Glutamatergic neuron (in vitro differentiated cells): Measurements from ENCODE around the gene CNTNAP2. TPM values are rescaled to one million over a fixed set of nuclear protein-coding genes. Genes with fewer than 3 reads are reported as not detected.
A peak's percentile ranks its signal among the peaks of the same experiment; 100 is the strongest.

Experiments
- DNase-seq: peaks from one replicate; pipeline ENCODE4 v3.0.0; 2022
- H3K27ac Mint-ChIP-seq: one replicate; pipeline ENCODE4 v1.8.0; 2020; ENCODE audit warnings: mild to moderate bottlenecking, mixed read lengths, inconsistent platforms; ENCODE audit not compliant: unreplicated experiment
- H3K27me3 Mint-ChIP-seq: one replicate; pipeline ENCODE4 v1.8.0; 2020; ENCODE audit warnings: mild to moderate bottlenecking, moderate library complexity, mixed read lengths, inconsistent platforms; ENCODE audit not compliant: unreplicated experiment
- H3K36me3 Mint-ChIP-seq: one replicate; pipeline ENCODE4 v1.8.0; 2020; ENCODE audit warnings: mild to moderate bottlenecking, mixed read lengths, inconsistent platforms; ENCODE audit not compliant: unreplicated experiment
- H3K4me1 Mint-ChIP-seq: one replicate; pipeline ENCODE4 v1.8.0; 2020; ENCODE audit warnings: mild to moderate bottlenecking, low read depth, mixed read lengths, inconsistent platforms; ENCODE audit not compliant: unreplicated experiment
- H3K4me3 Mint-ChIP-seq: one replicate; pipeline ENCODE4 v1.8.0; 2020; ENCODE audit warnings: mild to moderate bottlenecking, mixed read lengths, inconsistent platforms; ENCODE audit not compliant: unreplicated experiment
- H3K9me3 Mint-ChIP-seq: one replicate; pipeline ENCODE4 v1.8.0; 2020; ENCODE audit warnings: mild to moderate bottlenecking, moderate library complexity, mixed read lengths, inconsistent platforms; ENCODE audit not compliant: unreplicated experiment
- total RNA-seq: library from RNA; stranded (reverse); fragmentation: NEBNext Ultra II Directional; extraction: Animal tissue kit (Norgen Biotek cat#: 25700); gene quantifications from one replicate; pipeline ENCODE4 v1.2.1, GENCODE V29; 2021; ENCODE audit not compliant: unreplicated experiment
- TF ChIP-seq, protein P1 (sequence below): fragments of 200-600 bp; sonication (generic); IDR thresholded peaks from one replicate; pipeline ENCODE4 v1.5.0; 2021; ENCODE audit not compliant: partially characterized antibody, unreplicated experiment

Gene CNTNAP2
- total RNA-seq, 1 donor from 2014 or later: 25.8 TPM

DNA sequence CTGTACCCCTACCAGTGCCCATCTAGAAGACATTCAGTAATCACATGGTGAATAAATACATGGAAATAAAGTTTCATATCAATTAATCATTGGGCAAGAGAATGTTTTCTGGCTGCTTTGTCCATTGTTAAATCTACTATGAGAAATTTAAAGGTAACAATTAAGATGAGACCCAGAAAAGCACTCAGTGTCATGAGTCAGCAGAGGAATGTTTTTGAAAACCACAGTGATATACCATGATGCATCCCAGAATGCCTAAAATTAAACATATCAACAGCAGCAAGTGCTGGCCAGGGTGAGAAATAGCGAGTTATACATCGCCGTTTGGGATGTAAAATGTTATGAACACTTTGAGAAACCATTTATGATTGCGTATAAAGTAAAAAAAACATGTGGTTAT is 1648.7 kb downstream of the CNTNAP2 start:
- no peaks in the 10 kb centered on the region for H3K4me1 Mint-ChIP-seq
- H3K36me3 Mint-ChIP-seq: no peaks in the 10 kb centered on the region
- no peaks in the 10 kb centered on the region for H3K27me3 Mint-ChIP-seq
- TF ChIP-seq, protein P1, sequence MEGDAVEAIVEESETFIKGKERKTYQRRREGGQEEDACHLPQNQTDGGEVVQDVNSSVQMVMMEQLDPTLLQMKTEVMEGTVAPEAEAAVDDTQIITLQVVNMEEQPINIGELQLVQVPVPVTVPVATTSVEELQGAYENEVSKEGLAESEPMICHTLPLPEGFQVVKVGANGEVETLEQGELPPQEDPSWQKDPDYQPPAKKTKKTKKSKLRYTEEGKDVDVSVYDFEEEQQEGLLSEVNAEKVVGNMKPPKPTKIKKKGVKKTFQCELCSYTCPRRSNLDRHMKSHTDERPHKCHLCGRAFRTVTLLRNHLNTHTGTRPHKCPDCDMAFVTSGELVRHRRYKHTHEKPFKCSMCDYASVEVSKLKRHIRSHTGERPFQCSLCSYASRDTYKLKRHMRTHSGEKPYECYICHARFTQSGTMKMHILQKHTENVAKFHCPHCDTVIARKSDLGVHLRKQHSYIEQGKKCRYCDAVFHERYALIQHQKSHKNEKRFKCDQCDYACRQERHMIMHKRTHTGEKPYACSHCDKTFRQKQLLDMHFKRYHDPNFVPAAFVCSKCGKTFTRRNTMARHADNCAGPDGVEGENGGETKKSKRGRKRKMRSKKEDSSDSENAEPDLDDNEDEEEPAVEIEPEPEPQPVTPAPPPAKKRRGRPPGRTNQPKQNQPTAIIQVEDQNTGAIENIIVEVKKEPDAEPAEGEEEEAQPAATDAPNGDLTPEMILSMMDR: no peak
- no peak for DNase-seq
- no peak overlapping the region for H3K4me3 Mint-ChIP-seq
- H3K9me3 Mint-ChIP-seq: no peaks in the 10 kb centered on the region
- H3K27ac Mint-ChIP-seq: no peak overlapping the region

DNA sequence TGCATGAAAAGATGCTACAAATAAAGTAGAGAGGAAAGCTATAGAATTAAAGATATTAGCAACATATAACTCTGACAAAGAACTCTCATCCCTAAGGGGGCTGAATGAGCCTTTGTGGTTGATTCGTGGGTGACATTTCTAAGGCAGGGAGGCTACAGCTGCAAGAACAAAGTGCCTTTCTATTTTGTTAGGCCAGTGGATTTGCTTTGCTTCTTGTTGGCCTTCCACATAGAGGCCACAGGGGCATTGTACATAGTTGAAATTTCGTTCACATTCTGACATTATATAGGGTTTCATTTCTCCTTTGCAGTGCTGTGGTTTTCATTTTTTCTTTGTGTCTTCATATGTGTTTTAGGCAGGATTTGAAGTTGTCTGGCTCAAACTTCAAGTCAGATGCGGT is 1654.7 kb downstream of the CNTNAP2 start:
- TF ChIP-seq, protein P1: no peak
- Mint-ChIP-seq H3K4me1 (peaks cover 19% of the 10 kb centered on the region), H3K9me3 (peaks cover 8% of the 10 kb centered on the region), H3K27ac (no peak overlapping the region), H3K36me3 (no peaks in the 10 kb centered on the region), H3K4me3 (no peak overlapping the region), H3K27me3 (peaks cover 5% of the 10 kb centered on the region)
- no peak for DNase-seq

DNA sequence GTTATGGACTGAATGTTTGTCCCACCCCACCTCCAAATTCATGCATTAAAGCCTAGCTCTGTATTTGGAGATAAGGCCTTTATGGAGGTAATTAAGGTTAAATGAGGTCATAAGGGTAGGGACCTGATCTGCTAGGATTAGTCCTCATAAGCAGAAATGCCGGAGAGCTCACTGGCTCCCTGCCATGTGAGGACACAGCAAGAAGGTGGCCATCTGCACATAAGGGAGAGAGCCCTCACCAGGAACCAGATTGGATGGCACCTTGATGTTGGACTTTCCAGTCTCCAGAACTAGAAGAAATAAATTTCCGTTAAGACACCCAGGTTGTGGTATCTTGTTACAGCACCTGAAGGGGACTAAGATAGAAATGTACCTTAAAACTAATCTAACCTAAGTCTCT is 1657.9 kb downstream of the CNTNAP2 start:
- Mint-ChIP-seq H3K4me3 (no peak overlapping the region), H3K9me3 (peaks cover 8% of the 10 kb centered on the region), H3K4me1 (peaks cover 22% of the 10 kb centered on the region), H3K27ac (peak overlapping the region; percentile 74), H3K36me3 (no peaks in the 10 kb centered on the region), H3K27me3 (peaks cover 5% of the 10 kb centered on the region)
- DNase-seq: no peak
- TF ChIP-seq, protein P1: no peak

DNA sequence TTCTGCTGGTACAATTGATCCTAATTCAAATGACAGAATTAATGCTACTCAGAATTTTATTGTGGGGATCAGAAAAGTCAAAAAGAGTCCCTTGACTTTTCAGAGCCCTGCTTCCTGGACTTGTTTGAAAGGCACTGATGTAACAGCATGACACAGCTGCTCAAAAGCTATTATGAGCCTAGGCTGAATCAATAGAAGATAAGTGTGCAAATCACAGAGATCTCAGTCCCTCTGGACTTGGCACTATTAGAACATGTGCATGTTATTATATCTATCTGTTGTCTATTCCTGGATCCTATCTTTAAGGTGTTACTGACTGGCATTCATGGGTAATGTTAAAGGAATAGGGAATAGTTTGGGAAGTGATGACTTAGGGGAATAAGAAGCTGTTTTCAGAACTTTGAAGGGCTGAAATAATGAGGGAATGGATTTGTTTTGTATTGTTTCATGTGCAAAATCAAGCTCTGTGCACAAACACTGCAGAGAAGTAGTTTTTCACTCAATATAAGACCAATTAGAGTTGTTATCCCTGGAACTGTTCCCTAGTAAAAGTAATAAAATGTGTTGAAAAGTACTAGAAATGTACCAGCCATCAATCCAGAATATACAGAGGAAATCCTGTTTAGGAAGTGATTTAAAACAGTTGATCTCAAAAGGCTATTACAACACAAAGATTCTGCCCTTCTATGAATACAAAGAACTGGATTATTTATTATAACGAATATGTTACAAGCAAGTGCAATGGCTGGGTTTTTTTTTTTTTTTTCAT is 1659.1 kb downstream of the CNTNAP2 start:
- TF ChIP-seq, protein P1: no peak
- no peak for DNase-seq
- Mint-ChIP-seq H3K27me3 (peaks cover 5% of the 10 kb centered on the region), H3K4me3 (no peak overlapping the region), H3K27ac (peak overlapping the region; percentile 86), H3K9me3 (peaks cover 8% of the 10 kb centered on the region), H3K36me3 (no peaks in the 10 kb centered on the region), H3K4me1 (peaks cover 22% of the 10 kb centered on the region)

DNA sequence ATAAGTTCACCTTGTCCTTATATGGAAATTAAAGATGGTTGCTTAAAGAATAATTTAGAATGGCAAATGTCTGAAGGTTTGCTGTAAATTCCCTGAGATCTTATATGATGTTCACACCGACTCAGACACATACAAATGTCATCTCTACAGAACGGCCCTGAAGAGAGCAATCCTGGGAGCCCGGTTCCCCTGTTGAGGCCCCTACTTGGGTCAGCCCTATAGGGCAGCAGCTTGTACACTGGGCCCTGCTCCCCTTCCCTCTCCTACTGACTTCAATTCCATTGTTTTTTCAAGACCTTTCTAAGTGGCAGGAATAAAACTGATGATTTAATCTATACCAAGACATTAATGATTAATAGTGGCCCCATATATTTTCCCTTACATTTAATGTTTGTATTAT is 1660.7 kb downstream of the CNTNAP2 start:
- Mint-ChIP-seq H3K27me3 (peaks cover 5% of the 10 kb centered on the region), H3K36me3 (no peaks in the 10 kb centered on the region), H3K27ac (no peak overlapping the region), H3K4me3 (no peak overlapping the region), H3K9me3 (peaks cover 8% of the 10 kb centered on the region), H3K4me1 (peaks cover 22% of the 10 kb centered on the region)
- no peak for DNase-seq
- TF ChIP-seq, protein P1: no peak
